ENCODE measurements around the gene FSCN2. TPM values are rescaled to one million over a fixed set of nuclear protein-coding genes. Genes with fewer than 3 reads are reported as not detected.

FSCN2 gene
- total and polyA plus RNA-seq, 2 experiments from 2014 or later: 0.13 to 1.6 TPM

DNA sequence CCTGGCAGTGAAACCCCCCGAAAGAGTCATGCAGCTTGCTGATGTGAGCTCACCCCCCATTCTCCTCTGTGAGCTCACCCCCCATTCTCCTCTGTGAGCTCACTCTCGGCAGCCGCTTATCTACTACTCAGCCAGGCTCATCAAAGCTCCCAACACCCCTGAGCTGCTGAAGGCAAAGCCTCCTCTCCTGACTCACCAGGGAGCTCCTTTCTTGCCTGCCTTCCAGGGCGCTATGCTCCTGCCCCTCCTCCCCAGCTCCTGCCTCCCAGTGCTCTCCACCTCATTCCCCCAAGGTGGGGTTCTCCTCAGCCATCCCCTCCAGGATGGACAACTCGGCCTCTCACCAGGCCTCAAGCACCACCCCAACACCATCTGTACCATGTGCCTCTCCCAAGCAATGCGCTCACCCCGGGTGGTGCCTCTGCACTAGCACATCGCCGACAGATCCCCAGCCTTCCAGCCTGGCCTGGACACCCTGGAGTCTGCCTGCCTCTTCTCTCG is 51.7 kb downstream of the FSCN2 start:
- Mint-ChIP-seq H3K27ac (no peak overlapping the region; the same call in 1 of the 2 replicates), H3K27me3 (ENCODE audit: insufficient read depth, low read depth, poor library complexity) (peaks cover 7% of the 10 kb centered on the region), H3K4me3 (no peak overlapping the region), H3K36me3 (ENCODE audit: low read depth) (peaks cover 52% of the 10 kb centered on the region), H3K9me3 (no peaks in the 10 kb centered on the region; the same call in 2 of the 3 replicates), H3K4me1 (no peaks in the 10 kb centered on the region; the same call in 2 of the 3 replicates)
- H3K4me2 ChIP-seq: no peak overlapping the region
- H3K27me3 ChIP-seq (ENCODE audit: insufficient read depth): no peaks in the 10 kb centered on the region
- H3K36me3 ChIP-seq (ENCODE audit: insufficient read depth): peaks cover 30% of the 10 kb centered on the region
- no peak for ATAC-seq
- H3F3A ChIP-seq (replicated peaks; ENCODE audit: low read depth): no peaks in the 10 kb centered on the region
- no peak overlapping the region for H2AFZ ChIP-seq
- no peaks in the 10 kb centered on the region for H3K4me1 ChIP-seq (ENCODE audit: insufficient read depth)
- TF ChIP-seq CREB1 (CRISPR knock-in tag; IDR thresholded peaks at IDR 0.05; ENCODE audit: low read depth) (no peak), STAT1 (IDR thresholded peaks at IDR 0.05; ENCODE audit: unreplicated experiment) (no peak), NANOG (IDR thresholded peaks at IDR 0.05; ENCODE audit: borderline replicate concordance) (no peak), ZNF114 (CRISPR knock-in tag; IDR thresholded peaks at IDR 0.05) (no peak), EZH2 (IDR thresholded peaks at IDR 0.05; ENCODE audit: low read depth, unreplicated experiment) (no peak)
- TF ChIP-seq, protein P1, sequence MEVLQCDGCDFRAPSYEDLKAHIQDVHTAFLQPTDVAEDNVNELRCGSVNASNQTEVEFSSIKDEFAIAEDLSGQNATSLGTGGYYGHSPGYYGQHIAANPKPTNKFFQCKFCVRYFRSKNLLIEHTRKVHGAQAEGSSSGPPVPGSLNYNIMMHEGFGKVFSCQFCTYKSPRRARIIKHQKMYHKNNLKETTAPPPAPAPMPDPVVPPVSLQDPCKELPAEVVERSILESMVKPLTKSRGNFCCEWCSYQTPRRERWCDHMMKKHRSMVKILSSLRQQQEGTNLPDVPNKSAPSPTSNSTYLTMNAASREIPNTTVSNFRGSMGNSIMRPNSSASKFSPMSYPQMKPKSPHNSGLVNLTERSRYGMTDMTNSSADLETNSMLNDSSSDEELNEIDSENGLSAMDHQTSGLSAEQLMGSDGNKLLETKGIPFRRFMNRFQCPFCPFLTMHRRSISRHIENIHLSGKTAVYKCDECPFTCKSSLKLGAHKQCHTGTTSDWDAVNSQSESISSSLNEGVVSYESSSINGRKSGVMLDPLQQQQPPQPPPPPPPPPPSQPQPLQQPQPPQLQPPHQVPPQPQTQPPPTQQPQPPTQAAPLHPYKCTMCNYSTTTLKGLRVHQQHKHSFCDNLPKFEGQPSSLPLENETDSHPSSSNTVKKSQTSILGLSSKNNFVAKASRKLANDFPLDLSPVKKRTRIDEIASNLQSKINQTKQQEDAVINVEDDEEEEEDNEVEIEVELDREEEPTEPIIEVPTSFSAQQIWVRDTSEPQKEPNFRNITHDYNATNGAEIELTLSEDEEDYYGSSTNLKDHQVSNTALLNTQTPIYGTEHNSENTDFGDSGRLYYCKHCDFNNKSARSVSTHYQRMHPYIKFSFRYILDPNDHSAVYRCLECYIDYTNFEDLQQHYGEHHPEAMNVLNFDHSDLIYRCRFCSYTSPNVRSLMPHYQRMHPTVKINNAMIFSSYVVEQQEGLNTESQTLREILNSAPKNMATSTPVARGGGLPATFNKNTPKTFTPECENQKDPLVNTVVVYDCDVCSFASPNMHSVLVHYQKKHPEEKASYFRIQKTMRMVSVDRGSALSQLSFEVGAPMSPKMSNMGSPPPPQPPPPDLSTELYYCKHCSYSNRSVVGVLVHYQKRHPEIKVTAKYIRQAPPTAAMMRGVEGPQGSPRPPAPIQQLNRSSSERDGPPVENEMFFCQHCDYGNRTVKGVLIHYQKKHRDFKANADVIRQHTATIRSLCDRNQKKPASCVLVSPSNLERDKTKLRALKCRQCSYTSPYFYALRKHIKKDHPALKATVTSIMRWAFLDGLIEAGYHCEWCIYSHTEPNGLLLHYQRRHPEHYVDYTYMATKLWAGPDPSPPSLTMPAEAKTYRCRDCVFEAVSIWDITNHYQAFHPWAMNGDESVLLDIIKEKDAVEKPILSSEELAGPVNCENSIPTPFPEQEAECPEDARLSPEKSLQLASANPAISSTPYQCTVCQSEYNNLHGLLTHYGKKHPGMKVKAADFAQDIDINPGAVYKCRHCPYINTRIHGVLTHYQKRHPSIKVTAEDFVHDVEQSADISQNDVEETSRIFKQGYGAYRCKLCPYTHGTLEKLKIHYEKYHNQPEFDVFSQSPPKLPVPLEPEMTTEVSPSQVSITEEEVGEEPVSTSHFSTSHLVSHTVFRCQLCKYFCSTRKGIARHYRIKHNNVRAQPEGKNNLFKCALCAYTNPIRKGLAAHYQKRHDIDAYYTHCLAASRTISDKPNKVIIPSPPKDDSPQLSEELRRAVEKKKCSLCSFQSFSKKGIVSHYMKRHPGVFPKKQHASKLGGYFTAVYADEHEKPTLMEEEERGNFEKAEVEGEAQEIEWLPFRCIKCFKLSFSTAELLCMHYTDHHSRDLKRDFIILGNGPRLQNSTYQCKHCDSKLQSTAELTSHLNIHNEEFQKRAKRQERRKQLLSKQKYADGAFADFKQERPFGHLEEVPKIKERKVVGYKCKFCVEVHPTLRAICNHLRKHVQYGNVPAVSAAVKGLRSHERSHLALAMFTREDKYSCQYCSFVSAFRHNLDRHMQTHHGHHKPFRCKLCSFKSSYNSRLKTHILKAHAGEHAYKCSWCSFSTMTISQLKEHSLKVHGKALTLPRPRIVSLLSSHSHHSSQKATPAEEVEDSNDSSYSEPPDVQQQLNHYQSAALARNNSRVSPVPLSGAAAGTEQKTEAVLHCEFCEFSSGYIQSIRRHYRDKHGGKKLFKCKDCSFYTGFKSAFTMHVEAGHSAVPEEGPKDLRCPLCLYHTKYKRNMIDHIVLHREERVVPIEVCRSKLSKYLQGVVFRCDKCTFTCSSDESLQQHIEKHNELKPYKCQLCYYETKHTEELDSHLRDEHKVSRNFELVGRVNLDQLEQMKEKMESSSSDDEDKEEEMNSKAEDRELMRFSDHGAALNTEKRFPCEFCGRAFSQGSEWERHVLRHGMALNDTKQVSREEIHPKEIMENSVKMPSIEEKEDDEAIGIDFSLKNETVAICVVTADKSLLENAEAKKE (CRISPR knock-in tag; IDR thresholded peaks at IDR 0.05): no peak
- TF ChIP-seq, protein P2, sequence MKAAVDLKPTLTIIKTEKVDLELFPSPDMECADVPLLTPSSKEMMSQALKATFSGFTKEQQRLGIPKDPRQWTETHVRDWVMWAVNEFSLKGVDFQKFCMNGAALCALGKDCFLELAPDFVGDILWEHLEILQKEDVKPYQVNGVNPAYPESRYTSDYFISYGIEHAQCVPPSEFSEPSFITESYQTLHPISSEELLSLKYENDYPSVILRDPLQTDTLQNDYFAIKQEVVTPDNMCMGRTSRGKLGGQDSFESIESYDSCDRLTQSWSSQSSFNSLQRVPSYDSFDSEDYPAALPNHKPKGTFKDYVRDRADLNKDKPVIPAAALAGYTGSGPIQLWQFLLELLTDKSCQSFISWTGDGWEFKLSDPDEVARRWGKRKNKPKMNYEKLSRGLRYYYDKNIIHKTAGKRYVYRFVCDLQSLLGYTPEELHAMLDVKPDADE (IDR thresholded peaks at IDR 0.05): no peak
- TF ChIP-seq, protein P3, sequence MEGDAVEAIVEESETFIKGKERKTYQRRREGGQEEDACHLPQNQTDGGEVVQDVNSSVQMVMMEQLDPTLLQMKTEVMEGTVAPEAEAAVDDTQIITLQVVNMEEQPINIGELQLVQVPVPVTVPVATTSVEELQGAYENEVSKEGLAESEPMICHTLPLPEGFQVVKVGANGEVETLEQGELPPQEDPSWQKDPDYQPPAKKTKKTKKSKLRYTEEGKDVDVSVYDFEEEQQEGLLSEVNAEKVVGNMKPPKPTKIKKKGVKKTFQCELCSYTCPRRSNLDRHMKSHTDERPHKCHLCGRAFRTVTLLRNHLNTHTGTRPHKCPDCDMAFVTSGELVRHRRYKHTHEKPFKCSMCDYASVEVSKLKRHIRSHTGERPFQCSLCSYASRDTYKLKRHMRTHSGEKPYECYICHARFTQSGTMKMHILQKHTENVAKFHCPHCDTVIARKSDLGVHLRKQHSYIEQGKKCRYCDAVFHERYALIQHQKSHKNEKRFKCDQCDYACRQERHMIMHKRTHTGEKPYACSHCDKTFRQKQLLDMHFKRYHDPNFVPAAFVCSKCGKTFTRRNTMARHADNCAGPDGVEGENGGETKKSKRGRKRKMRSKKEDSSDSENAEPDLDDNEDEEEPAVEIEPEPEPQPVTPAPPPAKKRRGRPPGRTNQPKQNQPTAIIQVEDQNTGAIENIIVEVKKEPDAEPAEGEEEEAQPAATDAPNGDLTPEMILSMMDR (conservative IDR thresholded peaks at IDR 0.05; ENCODE audit: low read depth in 2 of 2): no peak
- no peak for DNase-seq (ENCODE audit: low spot score)
- H3K4me3 ChIP-seq: no peak overlapping the region
- no peak overlapping the region for H3K27ac ChIP-seq (ENCODE audit: low read depth)
- H3K9me2 ChIP-seq (ENCODE audit: insufficient read depth): no peaks in the 10 kb centered on the region
- peaks cover 5% of the 10 kb centered on the region for H3K79me2 ChIP-seq (replicated peaks; ENCODE audit: insufficient read depth)
- peaks cover 38% of the 10 kb centered on the region for H4K20me1 ChIP-seq (replicated peaks; ENCODE audit: insufficient read depth)
